B cell (primary cell): ENCODE results near the gene CSF1R. TPM values are rescaled to one million over a fixed set of nuclear protein-coding genes. Genes with fewer than 3 reads are reported as not detected.

ENCODE experiments used
- ATAC-seq: fragments of 200-7000 bp; cut with Tn5 transposase; one replicate; pipeline ENCODE4 v1.10.0; 2021; ENCODE audit warnings: low read depth, mild to moderate bottlenecking, moderate number of reproducible peaks, moderate library complexity
- CTCF ChIA-PET: fragments of 350-600 bp; sonication (Branson Sonifier 250); formaldehyde crosslinking; loops from one replicate; lab custom pipeline; 2021; ENCODE audit warnings: antibody characterized with exemption, inconsistent platforms; lab: Charles Lee
- POLR2A ChIA-PET: fragments of 350-600 bp; sonication (Branson Sonifier 250); formaldehyde crosslinking; loops from one replicate; lab custom pipeline; 2021; ENCODE audit warnings: antibody characterized with exemption; lab: Charles Lee
- DNase-seq: peaks from one replicate; pipeline ENCODE4 v3.0.0; 2013
- H2AFZ ChIP-seq: 2 replicates; pipeline ENCODE4 v1.6.1; 2012; ENCODE audit warnings: mild to moderate bottlenecking, low read depth, low read length; ENCODE audit not compliant: insufficient read depth, poor library complexity, severe bottlenecking
- H3K27ac ChIP-seq, 2 donors: 1 replicate in 1 of 2; 2 replicates in 1 of 2; pipeline ENCODE4 v1.5.1; 2012 to 2013; ENCODE audit warnings: low read length in 2 of 2, mild to moderate bottlenecking in 2 of 2, moderate library complexity in 1 of 2
- H3K27me3 ChIP-seq, 4 experiments: fragments of 200-600 bp in 1 of 4; sonication (generic) in 1 of 4; replicated peaks in 1 of 4; 1 replicate in 2 of 4; 2 replicates in 2 of 4; pipeline versions ENCODE4 v1.6.1 to v1.7.0; 2013 to 2016; ENCODE audit warnings: low read length in 3 of 4, mild to moderate bottlenecking in 2 of 4, mixed read lengths in 1 of 4, moderate library complexity in 1 of 4; ENCODE audit not compliant: insufficient read depth in 4 of 4, control insufficient read depth in 3 of 4; ENCODE audit errors: control extremely low read depth in 1 of 4
- H3K36me3 ChIP-seq, 2 experiments: replicated peaks in 1 of 2; 1 replicate in 1 of 2; 2 replicates in 1 of 2; pipeline versions ENCODE4 v1.6.1 to v1.7.1; 2013; ENCODE audit warnings: low read length in 1 of 2; ENCODE audit not compliant: insufficient read depth in 2 of 2, control insufficient read depth in 1 of 2; ENCODE audit errors: control extremely low read depth in 1 of 2, extremely low read depth in 1 of 2
- H3K4me1 ChIP-seq, 2 donors: fragments of 200-600 bp in 1 of 2; sonication (generic) in 1 of 2; 1 replicate in 1 of 2; 2 replicates in 1 of 2; pipeline versions ENCODE4 v1.5.1 to v1.6.1; 2013 to 2017; ENCODE audit warnings: low read length in 2 of 2; ENCODE audit not compliant: control insufficient read depth in 2 of 2, insufficient read depth in 2 of 2
- H3K4me2 ChIP-seq: replicated peaks from 2 replicates; pipeline ENCODE3; 2012; ENCODE audit warnings: mild to moderate bottlenecking, low read depth, low read length; ENCODE audit not compliant: poor library complexity, severe bottlenecking
- H3K4me3 ChIP-seq, 5 experiments: fragments of 200-600 bp in 1 of 5; sonication (generic) in 1 of 5; 1 replicate in 3 of 5; 2 replicates in 2 of 5; pipeline versions ENCODE4 v1.5.1 to v1.7.0; 2011 to 2016; ENCODE audit warnings: low read length in 4 of 5, mild to moderate bottlenecking in 4 of 5, low read depth in 2 of 5, control low read depth in 1 of 5, moderate library complexity in 1 of 5; ENCODE audit not compliant: insufficient read depth in 1 of 5; ENCODE audit errors: control extremely low read depth in 1 of 5, extremely low read depth in 1 of 5
- H3K79me2 ChIP-seq: fragments of 200-600 bp; sonication (generic); one replicate; pipeline ENCODE4 v1.6.0; 2016; ENCODE audit warnings: low read length; ENCODE audit not compliant: control insufficient read depth, insufficient read depth
- H3K9ac ChIP-seq: fragments of 200-600 bp; sonication (generic); 2 replicates; pipeline ENCODE4 v1.6.1; 2017; ENCODE audit warnings: mild to moderate bottlenecking, low read length, moderate library complexity
- H3K9me3 ChIP-seq, 3 donors: one replicate each; pipeline versions ENCODE4 v1.6.1 to v1.7.1; 2013; ENCODE audit warnings: low read length in 2 of 3; ENCODE audit not compliant: control insufficient read depth in 2 of 3, insufficient read depth in 1 of 3; ENCODE audit errors: control extremely low read depth in 1 of 3
- H4K20me1 ChIP-seq: 2 replicates; pipeline ENCODE4 v1.6.0; 2012; ENCODE audit warnings: mild to moderate bottlenecking, low read length; ENCODE audit not compliant: insufficient read depth, control insufficient read depth, poor library complexity, severe bottlenecking
- H3K27ac Mint-ChIP-seq: one replicate; pipeline ENCODE4 v1.8.0; 2021; ENCODE audit warnings: mixed read lengths
- H3K27me3 Mint-ChIP-seq: one replicate; pipeline ENCODE4 v1.8.0; 2021; ENCODE audit warnings: mixed read lengths
- H3K4me1 Mint-ChIP-seq: one replicate; pipeline ENCODE4 v1.8.0; 2021; ENCODE audit warnings: mixed read lengths
- H3K4me3 Mint-ChIP-seq: one replicate; pipeline ENCODE4 v1.8.0; 2021; ENCODE audit warnings: mixed read lengths
- H3K9me3 Mint-ChIP-seq: one replicate; pipeline ENCODE4 v1.8.0; 2022; ENCODE audit warnings: mixed read lengths; ENCODE audit not compliant: insufficient read depth
- EZH2 ChIP-seq: IDR thresholded peaks from 2 replicates; pipeline ENCODE4 v1.6.1; 2012; ENCODE audit warnings: borderline replicate concordance, low read depth, mild to moderate bottlenecking, moderate library complexity, low read length; ENCODE audit not compliant: insufficient read depth, poor library complexity, severe bottlenecking
- WGBS: methylation state at CpG from one replicate; pipeline ENCODE4 v1.1.5; 2013; ENCODE audit warnings: missing lambda C conversion rate; ENCODE audit not compliant: insufficient coverage; 5-methylcytosine and 5-hydroxymethylcytosine counted together
- intact Hi-C: fragments of 100-400 bp; cut with micrococcal nuclease; formaldehyde crosslinking; loops from one replicate; pipeline ENCODE4 v1.10.0; 2022
- polyA plus RNA-seq: library from polyadenylated mRNA; depleted of rRNA; stranded (reverse); fragments of >200 nt; gene quantifications from 2 replicates; pipeline ENCODE4 v1.2.3, GENCODE V29; 2012
- total RNA-seq, 2 donors: library from RNA; stranded (reverse); fragments of 120-200 nt in 1 of 2; gene quantifications; 1 replicate in 1 of 2; 2 replicates in 1 of 2; pipeline versions ENCODE4 v1.2.3 to v1.2.4, GENCODE V29; 2013 to 2022
- TF ChIP-seq, protein P1 (sequence below): fragments of 200-600 bp; IDR thresholded peaks from one replicate; pipeline ENCODE4 v1.8.0; 2022; ENCODE audit warnings: antibody characterized with exemption, mild to moderate bottlenecking

CSF1R gene
- total and polyA plus RNA-seq, 2 donors (not counting 1 experiment from before 2014, with no cell fraction given): 1.6 to 2.5 TPM

GRCh38 chr5:150052956-150053712, 33.2 kb downstream of the CSF1R start:
- Mint-ChIP-seq H3K9me3 (no peaks in the 10 kb centered on the region), H3K4me3 (no peak overlapping the region), H3K27ac (no peak overlapping the region), H3K4me1 (no peaks in the 10 kb centered on the region), H3K27me3 (no peaks in the 10 kb centered on the region)
- Histone ChIP-seq H3K4me1 (no peaks in the 10 kb centered on the region), H3K9ac (no peak overlapping the region), H4K20me1 (no peaks in the 10 kb centered on the region), H3K36me3 (peaks cover 8 to 66% of the 10 kb centered on the region in 2 experiments), H2AFZ (no peak overlapping the region), H3K4me3 (no peak overlapping the region), H3K27ac (no peak overlapping the region), H3K4me2 (no peak overlapping the region), H3K27me3 (no peaks in the 10 kb centered on the region), H3K79me2 (no peaks in the 10 kb centered on the region), H3K9me3 (no peaks in the 10 kb centered on the region)
- TF ChIP-seq, protein P1, sequence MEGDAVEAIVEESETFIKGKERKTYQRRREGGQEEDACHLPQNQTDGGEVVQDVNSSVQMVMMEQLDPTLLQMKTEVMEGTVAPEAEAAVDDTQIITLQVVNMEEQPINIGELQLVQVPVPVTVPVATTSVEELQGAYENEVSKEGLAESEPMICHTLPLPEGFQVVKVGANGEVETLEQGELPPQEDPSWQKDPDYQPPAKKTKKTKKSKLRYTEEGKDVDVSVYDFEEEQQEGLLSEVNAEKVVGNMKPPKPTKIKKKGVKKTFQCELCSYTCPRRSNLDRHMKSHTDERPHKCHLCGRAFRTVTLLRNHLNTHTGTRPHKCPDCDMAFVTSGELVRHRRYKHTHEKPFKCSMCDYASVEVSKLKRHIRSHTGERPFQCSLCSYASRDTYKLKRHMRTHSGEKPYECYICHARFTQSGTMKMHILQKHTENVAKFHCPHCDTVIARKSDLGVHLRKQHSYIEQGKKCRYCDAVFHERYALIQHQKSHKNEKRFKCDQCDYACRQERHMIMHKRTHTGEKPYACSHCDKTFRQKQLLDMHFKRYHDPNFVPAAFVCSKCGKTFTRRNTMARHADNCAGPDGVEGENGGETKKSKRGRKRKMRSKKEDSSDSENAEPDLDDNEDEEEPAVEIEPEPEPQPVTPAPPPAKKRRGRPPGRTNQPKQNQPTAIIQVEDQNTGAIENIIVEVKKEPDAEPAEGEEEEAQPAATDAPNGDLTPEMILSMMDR: no peak
- no peak for TF ChIP-seq EZH2
- ChIA-PET POLR2A (no interaction called here), CTCF (interaction anchor here (1.2 kb wide), 1 partner anchor 9 kb away, joined by 3 read pairs; no protein-coding TSS in a partner anchor)
- 84% methylated on average over 6 of the region's 9 CpGs for WGBS
- no peak for DNase-seq
- intact Hi-C loops: no loop called here
- no peak for ATAC-seq

- ATAC-seq: no peak
- H3K4me2 ChIP-seq: no peak overlapping the region
- no peak overlapping the region for H3K27ac Mint-ChIP-seq
Measured at GRCh38 chr5:150052226-150052955, 34.0 kb downstream of the CSF1R start.

More at GRCh38 chr5:150052226-150052955, 34.0 kb downstream of the CSF1R start:
- Histone ChIP-seq H4K20me1 (no peaks in the 10 kb centered on the region), H3K4me1 (no peaks in the 10 kb centered on the region), H3K27ac (no peak overlapping the region), H3K4me3 (no peak overlapping the region), H2AFZ (no peak overlapping the region), H3K27me3 (no peaks in the 10 kb centered on the region), H3K79me2 (no peaks in the 10 kb centered on the region), H3K9me3 (no peaks in the 10 kb centered on the region), H3K36me3 (peaks cover 13 to 74% of the 10 kb centered on the region in 2 experiments), H3K9ac (no peak overlapping the region)
- H3K4me3 Mint-ChIP-seq: no peak overlapping the region
- no peaks in the 10 kb centered on the region for H3K27me3 Mint-ChIP-seq
- intact Hi-C loops: no loop called here
- H3K9me3 Mint-ChIP-seq: no peaks in the 10 kb centered on the region
- ChIA-PET POLR2A (no interaction called here), CTCF (no interaction called here)
- TF ChIP-seq, protein P1: no peak
- no peak for TF ChIP-seq EZH2
- no peaks in the 10 kb centered on the region for H3K4me1 Mint-ChIP-seq
- 80% methylated on average over 5 of the region's 6 CpGs for WGBS
- DNase-seq: no peak
